Stimulated activated CD4-positive, alpha-beta T cell treated with anti-CD3 and anti-CD28 coated beads, Interleukin-4, amount 100 ng/mL, for 24 hours (primary cell): ENCODE measurements around the gene MARCKSL1.
A peak's percentile ranks its signal among the peaks of the same experiment; 100 is the strongest.
"Not testable (repeated sequence)": the region's sequence is repeated elsewhere in the genome, so short reads cannot be mapped to it uniquely, and the experiment has no call there.

Experiments
- DNase-seq: peaks from one replicate; pipeline ENCODE4 v3.0.0-alpha.2; 2020

Gene MARCKSL1

GRCh38 chr1:32335790-32336590 is at the start of gene MARCKSL1:
Gene MARCKSL1, minus strand, starts transcription at chr1:32336233. Its CDS starts 200 bp downstream, at chr1:32336033.
- DNase-seq = peak; percentile 83

GRCh38 chr1:32380057-32380456 is 44.0 kb upstream of the MARCKSL1 start:
- DNase-seq = no peak

GRCh38 chr1:32377541-32378220 is 41.6 kb upstream of the MARCKSL1 start:
- DNase-seq = no peak

GRCh38 chr1:32376199-32376598 is 40.2 kb upstream of the MARCKSL1 start:
- no peak for DNase-seq

- DNase-seq = no peak
These were observed 38.1 kb upstream of the MARCKSL1 start for GRCh38 chr1:32373996-32374592.

- peak; percentile 36 for DNase-seq
These were observed 36.2 kb upstream of the MARCKSL1 start for GRCh38 chr1:32372149-32372756.

- DNase-seq = no peak
These were observed 32.0 kb upstream of the MARCKSL1 start for GRCh38 chr1:32367912-32368635.

GRCh38 chr1:32365445-32365844 is 29.4 kb upstream of the MARCKSL1 start:
- DNase-seq = no peak

GRCh38 chr1:32364836-32365235 is 28.8 kb upstream of the MARCKSL1 start:
- DNase-seq = no peak

- no peak for DNase-seq
These were observed 27.7 kb upstream of the MARCKSL1 start for GRCh38 chr1:32363713-32364112.

- DNase-seq = no peak
These were observed 26.7 kb upstream of the MARCKSL1 start, which contains the start of the genes FAM229A and TSSK3 for GRCh38 chr1:32362474-32363313. Gene FAM229A, minus strand, starts transcription at chr1:32362485. Its CDS starts 394 bp downstream, at chr1:32362091. Gene TSSK3, plus strand, starts transcription at chr1:32362539. Its CDS starts 163 bp downstream, at chr1:32362702.

GRCh38 chr1:32361674-32362473 is 25.8 kb upstream of the MARCKSL1 start:
- peak; percentile 29 for DNase-seq

- DNase-seq = no peak
These were observed 25.3 kb upstream of the MARCKSL1 start for GRCh38 chr1:32361308-32361673.

- no peak for DNase-seq
These were observed 22.4 kb upstream of the MARCKSL1 start for GRCh38 chr1:32358435-32358834.

- no peak for DNase-seq
These were observed 21.6 kb upstream of the MARCKSL1 start for GRCh38 chr1:32357614-32358013.

- DNase-seq = no peak
These were observed 20.4 kb upstream of the MARCKSL1 start for GRCh38 chr1:32356478-32356877.

GRCh38 chr1:32355778-32356177 is 19.7 kb upstream of the MARCKSL1 start:
- DNase-seq = not testable (repeated sequence)

GRCh38 chr1:32353886-32354570 is 18.0 kb upstream of the MARCKSL1 start:
- no peak for DNase-seq

- DNase-seq = no peak
These were observed 17.4 kb upstream of the MARCKSL1 start for GRCh38 chr1:32353431-32353830.

- DNase-seq = no peak
These were observed 16.9 kb upstream of the MARCKSL1 start for GRCh38 chr1:32352831-32353383.
